Coronary artery (tissue), 2 donors: Measurements from ENCODE around the gene MYO18B.

Source experiments
- DNase-seq: peaks from one replicate; pipeline ENCODE4 v3.0.0-alpha.2; 2017; ENCODE audit warnings: low spot score
- H3K27ac ChIP-seq, 2 donors: fragments of 200-600 bp; sonication (generic); one replicate each; pipeline ENCODE4 v1.5.1; 2016 to 2019
- H3K4me3 ChIP-seq: fragments of 200-600 bp; sonication (generic); 2 replicates; pipeline ENCODE4 v1.5.1; 2016; ENCODE audit warnings: mild to moderate bottlenecking, moderate library complexity
- TF ChIP-seq, protein P1 (sequence below): fragments of 200-600 bp; sonication (generic); IDR thresholded peaks from one replicate; pipeline ENCODE4 v1.5.1; 2019; ENCODE audit warnings: antibody characterized with exemption

Gene MYO18B

DNA sequence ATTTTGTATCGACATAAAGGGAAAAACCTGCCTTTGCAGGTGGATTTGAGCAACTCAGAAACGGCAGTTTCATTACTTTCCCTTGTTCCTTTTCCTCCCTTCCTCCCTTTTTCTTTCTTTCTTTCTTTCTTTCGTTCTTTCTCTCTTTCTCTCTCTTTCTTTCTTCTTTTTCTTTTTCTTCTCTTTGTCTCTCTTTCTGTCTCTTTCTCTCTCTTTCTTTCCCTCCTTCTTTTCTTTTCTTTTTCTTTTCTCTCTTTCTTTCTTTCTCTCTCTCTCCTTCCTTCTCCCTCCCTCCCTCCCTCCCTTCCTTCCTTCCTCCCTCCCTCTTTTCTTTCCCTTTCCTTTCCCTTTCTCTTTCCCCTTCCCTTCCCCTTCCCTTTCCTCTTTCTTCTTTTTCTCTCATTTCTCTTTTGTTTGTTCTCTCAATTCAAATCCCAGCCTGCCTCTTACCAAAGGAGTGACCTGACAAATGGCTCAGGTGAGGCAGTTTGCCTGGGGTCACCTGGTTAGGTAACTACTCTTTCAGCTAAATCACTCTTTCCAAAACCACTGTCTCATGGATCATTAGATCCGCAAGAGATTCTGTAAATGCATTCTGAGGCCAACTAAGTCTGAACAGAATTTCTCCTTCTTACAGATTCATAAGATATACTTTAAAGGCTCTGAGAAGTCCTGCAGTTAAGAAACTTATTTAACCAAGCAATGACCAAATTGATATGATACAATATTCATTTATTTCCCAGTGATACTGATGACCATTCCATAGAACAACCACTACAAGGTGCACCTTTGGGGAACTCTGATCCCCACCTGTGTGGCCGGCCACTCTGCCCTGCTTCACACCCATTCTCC, 75.3 kb downstream of the MYO18B start:
- Histone ChIP-seq H3K4me3 (no peak overlapping the region), H3K27ac (no peak overlapping the region)
- DNase-seq, result no peak
- TF ChIP-seq, protein P1, sequence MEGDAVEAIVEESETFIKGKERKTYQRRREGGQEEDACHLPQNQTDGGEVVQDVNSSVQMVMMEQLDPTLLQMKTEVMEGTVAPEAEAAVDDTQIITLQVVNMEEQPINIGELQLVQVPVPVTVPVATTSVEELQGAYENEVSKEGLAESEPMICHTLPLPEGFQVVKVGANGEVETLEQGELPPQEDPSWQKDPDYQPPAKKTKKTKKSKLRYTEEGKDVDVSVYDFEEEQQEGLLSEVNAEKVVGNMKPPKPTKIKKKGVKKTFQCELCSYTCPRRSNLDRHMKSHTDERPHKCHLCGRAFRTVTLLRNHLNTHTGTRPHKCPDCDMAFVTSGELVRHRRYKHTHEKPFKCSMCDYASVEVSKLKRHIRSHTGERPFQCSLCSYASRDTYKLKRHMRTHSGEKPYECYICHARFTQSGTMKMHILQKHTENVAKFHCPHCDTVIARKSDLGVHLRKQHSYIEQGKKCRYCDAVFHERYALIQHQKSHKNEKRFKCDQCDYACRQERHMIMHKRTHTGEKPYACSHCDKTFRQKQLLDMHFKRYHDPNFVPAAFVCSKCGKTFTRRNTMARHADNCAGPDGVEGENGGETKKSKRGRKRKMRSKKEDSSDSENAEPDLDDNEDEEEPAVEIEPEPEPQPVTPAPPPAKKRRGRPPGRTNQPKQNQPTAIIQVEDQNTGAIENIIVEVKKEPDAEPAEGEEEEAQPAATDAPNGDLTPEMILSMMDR, result no peak

DNA sequence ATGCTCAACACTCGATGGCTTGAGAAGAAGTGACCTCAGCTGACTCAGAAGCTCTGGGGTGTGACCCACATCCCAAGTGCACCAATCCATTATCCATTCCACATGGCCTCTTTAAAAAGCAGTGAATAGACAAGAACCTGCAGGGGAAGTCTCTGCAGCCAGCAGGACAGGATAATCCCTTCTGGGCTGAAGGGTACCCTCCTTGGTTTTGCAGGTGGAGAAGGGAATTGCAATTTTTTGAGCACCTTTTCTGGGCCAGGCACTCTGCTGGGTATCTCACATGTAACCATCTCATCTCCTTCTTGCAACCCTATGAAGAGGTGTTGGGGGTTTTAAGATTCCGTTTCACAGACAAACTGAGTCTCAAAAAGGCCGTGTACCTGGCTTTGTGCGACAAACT, 76.6 kb downstream of the MYO18B start:
- H3K27ac ChIP-seq, result no peak overlapping the region
- TF ChIP-seq, protein P1, result no peak
- no peak overlapping the region for H3K4me3 ChIP-seq
- peak; percentile 47 for DNase-seq

DNA sequence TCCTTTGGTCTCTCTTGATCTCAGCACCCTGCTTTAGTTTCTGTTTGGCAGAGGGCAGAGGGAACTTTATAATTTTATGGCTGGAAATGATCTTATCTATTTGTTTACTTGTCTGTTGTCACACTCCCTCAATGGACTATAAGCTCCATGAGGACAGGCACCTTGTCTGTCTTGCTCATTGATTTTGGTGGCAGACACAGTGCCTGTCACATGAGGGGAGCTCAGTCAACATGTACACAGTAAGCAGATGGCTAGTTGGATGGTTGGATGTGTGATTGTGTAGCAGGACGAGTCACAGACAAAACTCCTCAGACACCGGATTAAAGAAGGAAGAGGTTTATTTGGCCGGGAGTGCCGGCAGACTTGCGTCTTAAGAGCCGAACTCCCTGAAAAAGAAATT, 80.4 kb downstream of the MYO18B start:
- TF ChIP-seq, protein P1, result no peak
- Histone ChIP-seq H3K27ac (no peak overlapping the region), H3K4me3 (no peak overlapping the region)
- DNase-seq, result no peak

DNA sequence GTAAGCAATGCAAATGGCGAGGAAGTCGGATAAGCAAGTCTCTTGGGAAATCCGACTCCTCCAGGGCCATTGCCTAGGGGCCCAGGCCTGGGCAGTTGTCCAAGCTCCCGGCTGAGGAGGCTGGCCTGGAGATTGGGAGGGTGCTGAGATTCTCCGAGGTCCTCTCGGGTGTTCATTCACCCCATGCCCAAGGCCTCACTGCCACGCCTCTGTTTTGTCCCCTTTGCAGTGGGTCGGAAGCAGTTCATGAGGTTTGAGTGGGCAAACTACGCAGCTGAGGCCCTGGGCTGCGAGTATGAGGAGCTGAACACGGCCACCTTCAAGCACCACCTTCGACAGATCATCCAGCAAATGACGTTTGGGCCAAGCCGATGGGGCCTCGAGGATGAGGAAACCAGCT, 81.3 kb downstream of the MYO18B start:
- no peak for DNase-seq
- TF ChIP-seq, protein P1, result no peak
- no peak overlapping the region for H3K4me3 ChIP-seq
- no peak overlapping the region for H3K27ac ChIP-seq

DNA sequence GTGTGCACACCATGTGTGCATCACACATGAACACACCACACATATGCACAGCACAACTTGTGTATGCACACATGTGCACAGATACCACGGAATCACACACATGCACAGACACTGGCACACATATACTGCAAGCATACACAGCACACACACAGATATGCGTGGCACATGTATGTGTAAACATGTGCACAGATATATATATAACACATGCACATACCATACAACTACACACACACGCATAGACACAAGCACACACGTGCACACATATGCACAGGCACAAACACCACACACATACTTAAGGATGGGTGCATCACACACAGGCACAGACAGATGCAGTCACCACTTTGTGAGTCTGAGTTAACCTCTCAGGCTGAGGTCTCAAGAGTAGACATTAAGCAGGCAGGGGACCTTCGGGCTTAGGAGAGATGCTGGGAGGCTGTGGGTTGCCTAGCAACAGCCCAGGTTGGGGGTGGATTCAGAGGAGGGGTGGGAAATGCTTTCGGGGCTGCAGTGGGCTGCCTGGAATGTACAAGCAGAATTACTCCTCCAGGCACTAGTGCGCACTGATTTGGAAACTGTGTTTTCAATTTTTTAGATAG, 82.9 kb downstream of the MYO18B start:
- Histone ChIP-seq H3K27ac (no peak overlapping the region), H3K4me3 (no peak overlapping the region)
- DNase-seq, result no peak
- TF ChIP-seq, protein P1, result no peak

DNA sequence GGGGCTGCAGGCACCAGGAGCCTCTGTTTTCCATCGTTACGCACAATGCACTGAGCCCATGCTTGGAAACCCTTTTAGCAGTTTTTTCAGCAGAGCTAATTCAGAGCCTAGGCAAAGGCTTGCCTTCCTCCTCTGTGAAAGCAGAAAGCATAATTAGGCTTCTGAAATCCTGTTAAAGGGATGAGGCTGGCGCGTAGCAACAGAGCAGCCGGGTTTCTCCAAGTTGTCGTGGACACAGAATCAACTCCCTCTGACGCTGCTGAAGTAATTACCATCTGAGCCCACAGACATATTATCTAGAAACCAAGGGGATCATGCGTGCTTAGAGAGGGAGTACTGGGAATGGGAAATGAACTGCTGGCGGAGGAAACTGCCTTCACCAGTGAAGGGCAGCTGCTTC, 85.4 kb downstream of the MYO18B start:
- no peak overlapping the region for H3K27ac ChIP-seq
- DNase-seq, result no peak
- TF ChIP-seq, protein P1, result no peak
- H3K4me3 ChIP-seq, result no peak overlapping the region

DNA sequence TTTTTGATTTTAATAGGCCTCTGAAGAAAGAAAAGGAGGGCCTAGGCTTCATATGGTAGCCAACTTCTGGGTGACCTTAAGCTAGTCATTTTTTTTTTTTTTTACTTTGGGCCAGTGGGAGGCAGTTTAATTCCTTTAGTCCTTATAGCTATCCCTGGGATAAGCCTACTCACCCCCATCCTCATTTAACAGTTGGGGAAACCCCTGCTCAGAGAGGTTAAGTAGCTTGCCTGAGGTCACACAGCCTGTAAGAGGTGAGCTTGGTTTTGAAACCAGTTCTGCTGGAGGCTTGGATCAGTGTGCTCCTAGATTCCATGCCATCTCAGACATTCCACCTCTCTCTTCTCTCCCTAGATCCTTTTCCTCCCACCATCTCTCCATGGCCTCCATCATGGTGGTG, 86.4 kb downstream of the MYO18B start:
- TF ChIP-seq, protein P1, result no peak
- no peak for DNase-seq
- H3K4me3 ChIP-seq, result no peak overlapping the region
- no peak overlapping the region for H3K27ac ChIP-seq
